ENCODE measurements around the gene ARL14.
"Not testable (repeated sequence)": the region's sequence is repeated elsewhere in the genome, so short reads cannot be mapped to it uniquely, and the experiment has no call there.

ARL14 gene

DNA sequence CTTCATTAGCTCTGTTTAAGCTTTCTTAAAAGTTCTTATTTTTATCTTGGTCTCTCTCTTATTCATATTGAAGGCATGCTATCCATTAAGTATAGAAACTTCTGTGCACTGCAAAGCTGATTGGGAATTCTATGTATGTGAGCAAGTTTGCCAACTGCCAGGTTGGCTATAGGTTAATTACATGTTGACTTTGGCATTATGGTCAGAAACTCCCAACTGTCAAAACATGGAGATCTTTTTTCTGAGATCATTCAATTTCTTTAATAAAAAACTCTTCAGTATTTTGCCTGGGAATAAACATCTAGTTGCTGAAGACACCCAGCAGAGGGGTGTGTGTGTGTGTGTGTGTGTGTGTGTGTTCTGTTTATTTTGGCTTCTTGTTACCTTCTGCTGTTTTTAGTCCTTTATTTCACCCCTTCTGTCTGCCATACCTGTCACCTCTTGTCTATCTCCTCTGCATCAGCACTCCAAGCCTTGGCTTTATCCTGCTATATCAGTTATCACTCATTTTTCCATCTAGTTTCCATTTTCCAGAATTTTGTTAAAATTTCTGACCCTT is 1.3 kb upstream of the ARL14 start:
- DNase-seq (ENCODE audit: extremely low read depth in 1 of 2, low read depth in 1 of 2), result no peak

DNA sequence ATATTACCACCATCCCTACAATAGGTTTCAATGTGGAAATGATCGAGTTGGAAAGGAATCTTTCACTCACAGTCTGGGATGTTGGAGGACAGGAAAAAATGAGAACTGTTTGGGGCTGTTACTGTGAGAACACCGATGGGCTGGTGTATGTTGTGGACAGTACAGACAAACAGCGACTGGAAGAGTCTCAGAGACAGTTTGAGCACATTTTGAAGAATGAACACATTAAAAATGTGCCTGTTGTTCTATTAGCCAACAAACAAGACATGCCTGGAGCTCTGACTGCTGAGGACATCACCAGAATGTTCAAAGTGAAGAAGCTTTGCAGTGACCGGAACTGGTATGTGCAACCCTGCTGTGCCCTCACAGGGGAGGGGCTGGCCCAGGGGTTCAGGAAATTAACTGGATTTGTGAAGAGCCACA is 510 bp downstream of the ARL14 start:
- DNase-seq (ENCODE audit: extremely low read depth in 1 of 2, low read depth in 1 of 2), result no peak

DNA sequence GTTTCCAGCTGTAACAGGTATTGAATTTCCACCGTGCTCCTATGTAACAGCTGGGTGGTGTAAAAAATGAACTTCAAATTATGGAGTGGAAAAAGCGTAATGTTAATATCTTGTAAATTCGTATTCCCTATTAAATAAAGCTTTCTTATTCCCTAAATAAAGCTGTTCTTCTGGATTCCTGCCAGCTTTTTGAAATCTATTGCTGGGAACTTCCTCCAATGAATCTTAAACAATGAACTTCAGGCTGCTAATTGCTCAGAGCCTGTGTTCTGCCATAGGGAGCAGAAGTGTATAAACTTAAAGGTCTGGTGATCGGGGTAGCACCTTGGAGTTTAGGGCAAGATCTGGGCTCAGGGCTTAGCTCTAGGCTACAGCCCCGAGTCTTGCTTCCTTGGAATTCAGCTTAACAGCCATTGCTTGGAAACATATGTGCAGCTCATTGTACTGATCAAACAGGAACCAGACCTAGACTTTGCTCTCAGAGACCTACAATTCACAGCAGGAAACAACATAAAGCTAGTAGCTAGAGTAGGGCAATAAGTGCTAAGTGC is 1.4 kb downstream of the ARL14 start:
- no peak for DNase-seq (ENCODE audit: extremely low read depth in 1 of 2, low read depth in 1 of 2)

DNA sequence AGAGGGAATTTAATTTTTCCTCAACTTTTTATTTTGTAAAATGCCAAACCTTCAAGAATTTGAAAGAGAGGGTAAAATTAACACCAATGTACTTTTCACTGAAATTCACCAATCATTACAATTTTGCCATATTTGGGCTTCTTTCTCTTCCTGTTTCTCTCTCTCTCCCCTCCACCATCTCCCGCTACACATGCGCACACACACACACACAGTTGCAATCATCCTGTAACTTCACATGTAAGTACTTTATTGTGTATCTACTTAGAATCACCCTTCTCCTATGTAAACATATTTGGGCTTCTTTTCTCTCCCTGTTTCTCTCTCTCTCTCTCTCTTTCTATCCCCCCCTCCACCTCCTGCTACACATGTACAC is 7.4 kb downstream of the ARL14 start:
- no peak for DNase-seq (ENCODE audit: extremely low read depth in 1 of 2, low read depth in 1 of 2)

DNA sequence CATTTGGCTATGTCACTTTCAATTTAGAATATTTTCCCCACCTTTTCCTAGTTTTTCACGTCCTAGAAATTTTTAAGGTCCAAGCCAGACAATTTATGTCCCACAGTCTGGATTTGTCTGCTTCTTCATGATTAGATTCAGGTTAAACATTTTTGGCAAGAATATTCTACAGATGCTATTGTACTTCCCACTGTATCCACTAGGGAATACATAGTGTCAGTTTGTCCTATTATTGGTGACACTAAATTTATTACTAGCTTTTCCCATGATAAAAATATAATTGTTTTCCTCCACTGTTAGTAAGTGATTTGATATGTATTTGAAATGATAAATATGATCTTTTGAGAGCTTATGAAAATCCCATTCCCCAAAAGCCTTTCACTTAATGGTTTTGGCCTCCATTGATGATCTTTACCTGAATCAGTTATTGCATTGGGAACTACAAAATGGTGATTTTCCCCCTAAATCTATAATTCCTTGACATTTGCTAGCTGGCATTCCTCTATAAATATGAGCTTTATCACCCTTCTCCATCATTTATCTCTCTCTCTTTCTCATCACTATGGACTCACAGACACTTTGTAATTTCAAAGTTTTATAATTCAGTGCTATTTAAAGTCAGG is 8.3 kb downstream of the ARL14 start:
- DNase-seq (ENCODE audit: extremely low read depth in 1 of 2, low read depth in 1 of 2), result no peak

DNA sequence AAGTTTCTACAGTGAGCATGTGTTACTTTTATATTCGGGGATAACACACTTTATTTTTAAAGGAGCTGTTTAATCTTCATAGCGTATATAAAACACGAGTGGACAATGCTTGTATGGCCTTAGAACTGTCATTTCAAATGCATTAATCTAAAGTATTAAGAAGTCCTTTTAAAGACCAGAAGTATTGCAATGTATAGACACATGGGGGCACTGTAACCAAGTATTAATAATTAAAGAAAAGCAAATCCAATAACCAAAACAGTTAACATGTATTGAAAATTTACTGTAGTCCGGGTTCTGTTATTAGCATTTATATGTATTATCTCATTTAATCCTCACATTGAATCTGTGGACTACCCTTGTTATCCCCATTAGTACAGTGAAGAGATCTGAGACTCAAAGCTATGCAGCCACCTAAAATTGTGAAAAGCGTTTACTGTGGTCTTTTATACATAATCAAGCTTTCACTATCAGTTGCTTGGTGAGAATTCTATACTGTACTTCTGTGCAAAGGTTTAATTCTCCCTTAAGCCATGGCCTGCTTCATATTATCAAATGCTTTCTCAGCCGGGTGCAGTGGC is 10.1 kb downstream of the ARL14 start:
- no peak for DNase-seq (ENCODE audit: extremely low read depth in 1 of 2, low read depth in 1 of 2)

DNA sequence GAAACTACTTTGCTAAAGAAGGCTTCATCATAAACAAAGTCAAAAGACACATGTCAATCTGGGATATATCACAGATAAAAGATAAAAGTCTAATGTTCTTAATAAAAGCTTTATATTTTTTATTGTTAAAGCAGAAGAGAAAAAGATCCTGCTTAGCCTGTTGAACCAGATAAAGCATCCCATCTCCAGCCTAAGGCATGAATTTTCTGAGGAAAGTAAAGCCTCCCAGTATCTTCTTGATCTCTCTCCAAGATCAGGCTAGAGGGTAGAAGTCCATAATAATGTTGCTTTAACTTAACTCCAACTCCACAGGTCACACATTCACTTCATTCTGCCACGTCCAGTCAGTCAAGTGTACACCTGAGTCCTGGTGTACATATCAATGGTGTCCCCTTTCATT is 14.2 kb downstream of the ARL14 start:
- DNase-seq (ENCODE audit: extremely low read depth in 1 of 2, low read depth in 1 of 2), result no peak

DNA sequence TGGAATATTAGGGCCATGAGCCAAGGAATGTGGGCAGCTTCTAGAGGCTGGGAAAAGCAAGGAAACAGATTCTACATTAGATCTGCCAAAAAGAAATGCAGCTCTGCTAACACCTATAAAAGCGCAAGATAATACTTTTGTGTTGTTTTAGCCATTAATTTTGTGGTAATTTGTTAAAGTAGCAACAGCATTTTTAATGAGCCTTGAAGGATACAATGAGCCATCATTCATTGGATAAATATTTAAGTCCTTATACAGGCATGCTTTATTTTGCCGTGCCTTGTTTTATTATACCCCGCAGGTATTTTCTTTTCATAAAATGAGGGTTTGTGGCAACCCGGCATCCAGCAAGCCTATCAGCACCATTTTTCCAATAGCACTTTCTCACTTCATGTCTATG is 15.0 kb downstream of the ARL14 start:
- no peak for DNase-seq (ENCODE audit: extremely low read depth in 1 of 2, low read depth in 1 of 2)

DNA sequence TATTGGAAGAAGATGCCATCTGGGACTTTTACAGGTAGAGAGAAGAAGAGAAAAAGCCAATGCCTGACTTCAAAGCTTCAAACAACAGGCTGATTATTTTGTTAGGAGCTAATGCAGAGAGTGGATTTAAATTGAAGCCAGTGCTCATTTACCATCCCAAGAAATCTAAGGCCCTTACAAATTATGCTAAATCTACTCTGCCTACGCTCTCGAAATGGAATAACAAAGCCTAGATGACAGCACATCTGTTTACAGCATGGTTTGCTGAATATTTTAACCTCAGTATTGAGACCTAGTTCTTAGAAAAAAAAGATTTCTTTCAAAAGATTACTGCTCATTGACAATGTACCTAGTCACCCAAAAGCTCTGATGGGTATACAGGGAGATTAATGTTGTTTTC is 16.2 kb downstream of the ARL14 start:
- no peak for DNase-seq (ENCODE audit: extremely low read depth in 1 of 2, low read depth in 1 of 2)

DNA sequence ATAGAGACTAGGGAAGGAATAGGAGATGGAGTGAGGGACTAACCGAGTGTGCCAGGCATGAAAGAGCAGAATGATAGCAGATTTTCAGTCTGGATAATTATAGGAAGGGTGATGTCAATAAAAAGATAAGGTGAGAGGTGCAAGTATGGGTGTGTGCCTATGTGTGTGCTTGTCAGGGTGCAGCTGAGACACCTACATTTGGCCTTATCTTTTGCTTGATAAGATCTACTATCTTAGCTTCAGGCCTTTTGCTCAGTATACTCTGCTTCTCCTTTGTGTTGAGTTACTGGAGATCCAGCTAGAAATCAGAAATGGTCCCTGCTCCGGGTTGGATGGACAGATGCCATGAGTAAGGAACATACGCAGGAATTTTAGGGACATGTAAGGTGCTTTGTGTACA is 17.4 kb downstream of the ARL14 start:
- no peak for DNase-seq (ENCODE audit: extremely low read depth in 1 of 2, low read depth in 1 of 2)

DNA sequence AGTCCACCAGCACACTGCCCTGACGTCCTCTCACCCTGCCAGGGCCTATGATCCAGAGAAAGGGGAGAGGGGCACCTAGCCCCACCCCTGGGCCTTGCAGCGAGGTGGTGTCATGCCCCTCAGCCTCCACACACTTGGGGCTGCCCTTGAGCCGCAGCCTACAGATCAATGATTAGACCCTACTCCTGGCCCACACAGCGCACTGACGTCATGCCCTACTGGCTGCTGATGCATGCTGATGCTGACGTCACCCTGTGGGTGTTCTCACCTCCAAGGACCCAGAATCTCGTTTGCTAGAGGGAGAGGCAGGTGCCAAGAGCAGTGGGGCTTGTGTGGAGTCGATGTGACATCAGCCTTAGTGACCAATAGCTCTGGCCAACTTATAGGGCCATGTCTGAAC is 18.0 kb downstream of the ARL14 start:
- no peak for DNase-seq (ENCODE audit: extremely low read depth in 1 of 2, low read depth in 1 of 2)

DNA sequence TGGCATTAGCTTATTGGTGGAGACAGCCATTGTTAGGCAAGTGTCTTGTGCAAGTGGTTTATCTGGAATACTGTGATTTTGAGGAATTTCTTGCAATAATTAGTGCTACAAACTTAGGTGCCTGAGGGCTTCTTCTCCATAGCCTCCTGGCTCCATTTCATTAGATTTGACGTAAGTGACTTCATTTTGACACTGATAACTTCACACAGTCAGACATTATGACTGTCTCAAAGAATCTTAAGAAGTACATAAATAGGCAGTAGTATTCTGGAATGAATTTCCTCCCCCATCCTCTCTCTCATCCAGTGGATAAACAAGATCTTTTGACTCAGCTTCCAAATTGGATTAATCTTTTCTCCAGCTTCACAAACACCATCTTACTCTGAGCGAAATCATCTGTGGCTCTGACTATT is 19.0 kb downstream of the ARL14 start:
- DNase-seq (ENCODE audit: extremely low read depth in 1 of 2, low read depth in 1 of 2), result no peak

DNA sequence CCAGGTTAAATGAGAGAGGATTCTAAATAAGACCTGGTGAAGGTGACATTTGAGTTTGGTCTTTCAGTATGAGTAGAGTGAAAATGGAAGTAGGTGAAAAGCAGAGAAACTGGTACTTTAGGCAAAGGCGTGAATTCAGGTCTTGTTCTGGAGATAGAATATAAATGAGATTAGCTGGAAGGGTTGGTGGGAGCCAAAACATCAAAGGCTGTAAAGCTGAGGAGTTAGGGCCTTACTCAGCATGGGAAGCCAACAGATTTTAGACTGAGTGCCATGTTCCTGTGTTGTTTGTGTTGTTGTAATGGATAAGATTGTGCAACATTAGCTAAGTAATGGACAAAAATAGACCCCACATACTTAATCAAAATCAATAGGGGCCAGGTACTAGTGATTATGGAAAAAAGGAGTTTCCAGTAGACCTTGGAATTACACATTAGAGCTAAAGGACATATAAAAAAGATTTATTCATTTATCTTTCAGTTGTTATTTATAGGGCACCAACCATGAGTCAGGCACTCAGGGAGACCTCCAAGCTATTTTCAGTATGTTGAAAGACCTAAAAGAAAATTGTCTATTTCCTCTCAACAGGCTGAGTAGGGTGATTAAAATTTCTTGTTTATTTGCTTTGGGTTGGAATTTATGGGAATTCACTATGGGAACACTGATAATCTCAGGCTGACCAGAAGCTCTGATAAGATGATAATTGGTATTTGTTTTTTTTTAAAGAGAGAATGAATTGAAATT is 20.8 kb downstream of the ARL14 start:
- no peak for DNase-seq (ENCODE audit: extremely low read depth in 1 of 2, low read depth in 1 of 2)

DNA sequence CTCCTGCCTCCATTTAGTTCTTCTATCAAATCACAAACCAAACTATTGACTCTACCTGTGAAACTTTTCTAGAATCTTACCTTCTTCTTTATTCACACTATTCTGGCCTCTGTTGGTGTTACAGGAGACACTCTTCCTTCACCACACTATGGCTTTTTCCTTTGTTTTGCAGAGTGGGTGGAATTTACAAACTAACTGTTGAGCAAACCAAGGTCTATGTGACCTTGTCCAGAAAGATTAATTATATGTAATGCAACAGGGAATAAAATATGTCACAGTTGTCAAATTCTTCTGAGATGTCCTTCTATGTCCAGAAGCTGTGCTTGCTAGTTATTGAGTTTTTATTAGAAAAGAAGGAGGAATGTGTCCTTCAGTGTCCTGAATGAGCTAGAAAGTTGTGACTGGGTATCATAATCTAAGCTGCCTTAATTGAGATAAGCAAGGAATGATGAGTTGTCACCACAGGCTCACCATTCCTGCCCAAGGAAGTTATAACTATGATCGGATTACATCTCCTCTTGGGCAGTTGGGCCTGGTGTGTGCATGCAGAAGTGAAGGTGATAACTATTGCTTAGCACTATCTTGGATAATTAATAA is 21.7 kb downstream of the ARL14 start:
- DNase-seq (ENCODE audit: extremely low read depth in 1 of 2, low read depth in 1 of 2), result no peak

DNA sequence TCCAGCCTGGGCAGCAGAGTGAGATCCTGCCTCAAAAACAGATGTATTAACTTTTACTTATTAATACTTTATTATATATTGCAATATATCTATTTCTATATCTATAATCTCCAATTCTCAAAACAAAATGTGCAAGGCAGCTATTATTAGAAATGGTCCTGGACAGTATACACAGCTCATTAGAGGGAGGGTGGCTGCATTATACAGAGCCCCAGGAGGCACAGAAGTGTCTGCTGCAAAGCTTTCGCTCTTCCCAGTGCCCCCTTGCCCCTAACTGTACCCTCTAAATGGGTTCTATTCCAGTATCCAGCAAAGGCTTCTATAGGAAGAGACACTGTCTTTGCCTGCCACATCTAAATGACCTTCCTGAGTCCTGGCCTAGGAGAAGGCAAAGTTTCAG is 24.5 kb downstream of the ARL14 start:
- DNase-seq (ENCODE audit: extremely low read depth in 1 of 2, low read depth in 1 of 2), result no peak

DNA sequence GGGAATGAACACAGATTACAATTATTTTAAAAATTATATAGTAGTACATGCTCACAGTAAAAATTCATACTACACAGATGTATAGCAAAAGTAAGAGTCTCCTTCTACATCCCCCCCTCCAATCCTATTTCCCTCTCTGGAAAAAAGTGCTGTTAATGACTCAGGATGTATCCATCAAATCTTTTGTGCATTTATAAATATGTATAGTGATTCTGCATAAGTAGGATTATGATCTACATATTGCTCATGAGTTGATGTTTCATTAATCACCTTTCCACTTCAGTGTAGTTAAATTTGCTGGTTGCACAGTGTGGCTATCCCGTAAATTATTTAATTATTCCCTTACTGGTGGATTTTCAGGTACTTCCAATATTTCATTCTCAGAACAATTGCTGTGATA is 25.3 kb downstream of the ARL14 start:
- no peak for DNase-seq (ENCODE audit: extremely low read depth in 1 of 2, low read depth in 1 of 2)

DNA sequence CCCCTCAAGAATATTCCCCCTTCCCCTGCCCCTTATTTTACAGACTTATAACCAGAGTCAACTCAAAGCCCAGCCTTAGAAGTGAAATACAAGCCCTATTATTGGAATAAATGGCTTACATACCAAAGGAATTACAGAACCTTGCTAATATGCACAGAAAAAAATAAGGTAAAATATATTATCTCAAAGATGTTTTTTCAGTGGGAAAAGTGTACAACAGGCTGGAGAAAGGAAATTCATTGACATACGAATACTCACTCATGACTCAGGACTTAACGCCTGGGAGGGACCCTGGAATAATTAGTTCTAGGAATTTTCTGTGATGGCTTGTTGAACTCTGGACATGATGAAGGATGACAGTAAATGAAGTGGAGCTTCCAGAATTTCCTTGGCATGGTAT is 27.0 kb downstream of the ARL14 start:
- no peak for DNase-seq (ENCODE audit: extremely low read depth in 1 of 2, low read depth in 1 of 2)

DNA sequence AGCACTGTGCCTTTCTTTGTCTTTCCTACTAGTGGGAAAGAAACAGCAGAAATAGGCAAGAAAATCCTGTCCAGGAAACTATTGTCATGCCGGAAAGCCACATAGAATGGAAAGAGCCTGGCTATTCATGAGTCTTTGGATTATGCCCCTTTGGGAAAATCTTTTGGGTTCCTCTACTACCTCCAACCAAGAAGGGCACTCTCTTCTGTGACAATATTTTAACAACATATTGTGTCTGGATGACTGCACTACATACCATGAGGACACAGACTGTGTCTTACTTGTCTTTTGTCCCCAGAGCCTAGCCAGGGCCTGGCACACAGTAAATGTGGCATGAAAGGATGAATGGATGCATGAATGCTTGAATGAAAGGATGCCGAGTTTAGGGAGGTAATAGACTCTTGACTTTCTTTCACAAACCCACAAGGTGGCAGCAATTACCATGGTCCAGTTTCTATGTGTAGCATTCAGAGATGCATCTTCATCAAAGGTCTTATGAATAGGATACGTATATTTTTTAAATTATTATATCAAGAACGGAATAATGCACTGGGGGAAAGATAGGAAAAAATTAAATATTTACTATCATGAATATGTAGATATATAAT is 30.3 kb downstream of the ARL14 start:
- no peak for DNase-seq (ENCODE audit: extremely low read depth in 1 of 2, low read depth in 1 of 2)

DNA sequence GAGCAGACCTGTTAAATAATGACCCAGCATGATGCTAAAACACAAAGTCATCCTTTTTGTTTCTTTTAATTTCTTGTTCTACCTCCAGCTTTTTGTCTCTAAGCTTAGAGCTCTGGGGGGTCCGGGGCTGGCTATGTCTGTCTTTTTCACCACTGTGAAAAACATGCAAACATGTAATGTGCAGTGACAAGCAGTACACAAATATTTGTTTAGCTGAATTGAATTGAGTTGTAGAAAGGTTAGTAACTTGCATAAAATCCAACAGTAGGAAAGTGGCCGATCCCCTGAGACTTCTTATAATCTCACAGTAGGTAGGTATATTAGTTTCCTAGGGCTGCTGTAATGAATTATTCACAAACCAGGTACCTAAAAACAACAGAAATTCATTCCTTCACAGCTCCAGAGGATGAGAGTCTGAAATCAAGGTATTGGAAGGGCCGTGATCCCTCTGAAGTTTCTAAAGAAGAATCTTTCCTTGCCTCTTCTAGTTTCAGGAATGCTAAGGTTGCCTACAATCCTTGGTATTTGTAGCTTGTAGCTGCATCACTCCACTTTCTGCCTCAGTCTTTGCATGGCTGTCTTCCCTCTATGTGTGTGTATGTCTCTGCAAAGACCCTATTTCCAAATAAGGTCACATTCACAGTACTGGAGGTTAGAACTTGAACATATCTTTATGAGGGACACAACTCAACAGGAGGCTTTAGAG is 32.7 kb downstream of the ARL14 start:
- DNase-seq (ENCODE audit: extremely low read depth in 1 of 2, low read depth in 1 of 2), result no peak

DNA sequence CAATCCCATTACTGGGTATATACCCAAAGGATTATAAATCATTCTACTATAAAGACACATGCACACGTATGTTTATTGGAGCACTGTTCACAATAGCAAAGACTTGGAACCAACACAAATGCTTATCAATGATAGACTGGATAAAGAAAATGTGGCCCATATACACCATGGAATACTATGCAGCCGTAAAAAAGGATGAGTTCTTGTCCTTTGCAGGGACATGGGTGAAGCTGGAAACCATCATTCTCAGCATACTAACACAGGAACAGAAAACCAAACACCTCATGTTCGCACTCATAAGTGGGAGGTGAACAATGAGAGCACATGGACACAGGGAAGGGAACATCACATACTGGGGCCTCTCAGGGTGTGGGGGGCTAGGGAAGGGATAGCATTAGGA is 36.2 kb downstream of the ARL14 start:
- not testable (repeated sequence) for DNase-seq (ENCODE audit: extremely low read depth in 1 of 2, low read depth in 1 of 2)

All from stimulated activated CD8-positive, alpha-beta memory T cell treated with anti-CD3 and anti-CD28 coated beads, Interleukin-7, amount 100 ng/mL, for 48 hours (primary cell).